Endothelial cell of umbilical vein (primary cell): Measurements from ENCODE around the gene PRAMEF1.

ENCODE experiments used
- CTCF ChIP-seq, 2 donors: IDR thresholded peaks; 1 replicate in 1 of 2; 2 replicates in 1 of 2; pipeline ENCODE4 v1.5.1; 2011; ENCODE audit warnings: low read length in 2 of 2, mild to moderate bottlenecking in 2 of 2, moderate library complexity in 2 of 2, control low read depth in 1 of 2, inconsistent platforms in 1 of 2, low read depth in 1 of 2; ENCODE audit not compliant: insufficient read depth in 1 of 2; ENCODE audit errors: extremely low read depth in 1 of 2
- EZH2 ChIP-seq: IDR thresholded peaks from 2 replicates; pipeline ENCODE4 v1.6.1; 2012; ENCODE audit warnings: borderline replicate concordance, low read depth, mild to moderate bottlenecking, moderate library complexity, low read length, inconsistent platforms; ENCODE audit not compliant: severe bottlenecking
- JUN ChIP-seq: IDR thresholded peaks from 2 replicates; pipeline ENCODE4 v1.6.1; 2011; ENCODE audit warnings: borderline replicate concordance, low read depth; ENCODE audit not compliant: insufficient read length, insufficient read depth
- MAX ChIP-seq: IDR thresholded peaks from 2 replicates; pipeline ENCODE4 v1.6.1; 2011; ENCODE audit not compliant: insufficient read depth, insufficient read length
- MYC ChIP-seq: IDR thresholded peaks from one replicate; pipeline ENCODE4 v1.6.1; 2011; ENCODE audit warnings: mild to moderate bottlenecking, low read depth, low read length
- POLR2A ChIP-seq: IDR thresholded peaks from 2 replicates; pipeline ENCODE4 v1.6.1; 2012; ENCODE audit warnings: low read depth, mild to moderate bottlenecking, control low read depth, low read length
- POLR2AphosphoS5 ChIP-seq: IDR thresholded peaks from 2 replicates; pipeline ENCODE4 v1.6.1; 2012; ENCODE audit warnings: low read depth, mild to moderate bottlenecking, control low read depth, low read length, moderate library complexity; ENCODE audit not compliant: insufficient read depth

DNA sequence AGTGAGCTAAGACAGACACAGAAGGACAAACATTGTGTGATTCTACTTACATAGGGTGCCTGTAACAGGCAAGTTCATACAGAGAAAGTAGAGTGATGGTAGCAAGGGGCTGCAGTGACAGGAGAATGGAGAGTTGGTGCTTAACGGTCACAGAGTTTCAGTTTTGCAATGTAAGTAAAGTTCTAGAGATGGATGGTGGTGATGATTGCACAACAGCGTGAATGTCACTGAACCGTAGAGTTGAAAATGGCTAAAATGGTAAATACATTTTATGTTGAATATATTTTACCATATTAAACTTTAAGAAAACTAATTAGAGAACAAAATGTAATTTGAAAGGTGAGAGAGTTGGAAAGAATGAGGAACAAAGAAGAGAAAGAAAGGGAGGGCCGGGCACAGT is 36.5 kb upstream of the PRAMEF1 start:
- TF ChIP-seq CTCF (IDR thresholded peaks at IDR 0.05; ENCODE audit: extremely low read depth in 1 of 2, insufficient read depth in 1 of 2, low read depth in 1 of 2, low read length in 2 of 2) (no peak), EZH2 (no peak), MYC (no peak), POLR2AphosphoS5 (no peak), MAX (no peak), JUN (no peak), POLR2A (no peak)
